GM12878 (cell line): Measurements from ENCODE around the gene PTPRD. TPM values are rescaled to one million over a fixed set of nuclear protein-coding genes. Genes with fewer than 3 reads are reported as not detected.

Experiments
- ATAC-seq: fragments of 200-7000 bp; cut with Tn5 transposase; 3 replicates; pipeline ENCODE4 v1.9.1; 2020; ENCODE audit warnings: mild to moderate bottlenecking, moderate library complexity
- BruUV-seq: library from RNA; stranded (reverse); fragments of 400-500 nt; replicated peaks from 2 replicates; lab custom pipeline; 2021; lab: Mats Ljungman, UMichigan
- CTCF ChIA-PET: fragments of 300-600 bp; sonication (Branson Sonifier 250); formaldehyde crosslinking; extraction: SDS; loops from one replicate; lab custom pipeline; 2021; ENCODE audit warnings: inconsistent platforms; lab: Yijun Ruan, JAX
- POLR2A ChIA-PET: fragments of 350-600 bp; formaldehyde crosslinking; extraction: SDS; loops from one replicate; lab custom pipeline; 2021; ENCODE audit warnings: inconsistent platforms; lab: Charles Lee
- RAD21 ChIA-PET: fragments of 300-600 bp; sonication (Branson Sonifier 250); formaldehyde crosslinking; loops from one replicate; lab custom pipeline; 2023; ENCODE audit warnings: antibody characterized with exemption; ENCODE audit not compliant: unreplicated experiment; lab: Charles Lee
- SMC1A ChIA-PET: fragments of 300-600 bp; sonication (Branson Sonifier 250); formaldehyde crosslinking; loops from one replicate; lab custom pipeline; 2023; ENCODE audit not compliant: unreplicated experiment, uncharacterized antibody; lab: Charles Lee
- DNase-seq: peaks from one replicate; pipeline ENCODE4 v3.0.0-alpha.2; 2011; ENCODE audit warnings: low read depth, low spot score
- FAIRE-seq: peaks from 3 replicates; lab custom pipeline; 2011; peaks lifted over from hg19 to GRCh38; lab: Jason Lieb, UNC
- H2AFZ ChIP-seq: 2 replicates; pipeline ENCODE4 v1.6.0; 2011; ENCODE audit warnings: low read depth, low read length, control low read depth; ENCODE audit not compliant: control insufficient read depth
- H3K27ac ChIP-seq: 2 replicates; pipeline ENCODE4 v1.5.1; 2011; ENCODE audit warnings: control low read depth; ENCODE audit not compliant: control insufficient read depth, insufficient read depth
- H3K27me3 ChIP-seq, 2 experiments: replicated peaks in 1 of 2; 2 replicates each; pipeline versions ENCODE4 v1.6.0 to v1.6.1; 2011; ENCODE audit warnings: low read length in 1 of 2; ENCODE audit not compliant: control insufficient read depth in 2 of 2, insufficient read depth in 2 of 2
- H3K36me3 ChIP-seq, 2 experiments: 2 replicates each; pipeline ENCODE4 v1.5.1; 2011; ENCODE audit warnings: low read length in 1 of 2; ENCODE audit not compliant: control insufficient read depth in 2 of 2, insufficient read depth in 2 of 2
- H3K4me1 ChIP-seq: 2 replicates; pipeline ENCODE4 v1.6.1; 2011; ENCODE audit warnings: mild to moderate bottlenecking, low read length, moderate library complexity, mixed read lengths; ENCODE audit not compliant: control insufficient read depth, insufficient read depth
- H3K4me2 ChIP-seq: 2 replicates; pipeline ENCODE4 v1.6.0; 2011; ENCODE audit warnings: control low read depth; ENCODE audit not compliant: control insufficient read depth, insufficient read depth
- H3K4me3 ChIP-seq: fragments of 200-600 bp; sonication (generic); 2 replicates; pipeline ENCODE4 v1.5.1; 2016
- H3K79me2 ChIP-seq: 2 replicates; pipeline ENCODE4 v1.6.0; 2011; ENCODE audit warnings: low read length; ENCODE audit not compliant: control insufficient read depth, insufficient read depth
- H3K9ac ChIP-seq: 2 replicates; pipeline ENCODE4 v1.8.0; 2011; ENCODE audit warnings: low read length, control low read depth, mixed read lengths; ENCODE audit not compliant: control insufficient read depth, insufficient read depth
- H3K9me3 ChIP-seq: replicated peaks from 3 replicates; pipeline ENCODE4 v1.5.1; 2011; ENCODE audit warnings: mild to moderate bottlenecking, low read length; ENCODE audit not compliant: control insufficient read depth, insufficient read depth
- H4K20me1 ChIP-seq: 2 replicates; pipeline ENCODE4 v1.6.0; 2011; ENCODE audit not compliant: control insufficient read depth, insufficient read depth
- CHD2 ChIP-seq: IDR thresholded peaks from 2 replicates; pipeline ENCODE4 v1.6.1; 2011; ENCODE audit warnings: low read depth, low read length, improper control_type of control experiment, borderline replicate concordance
- EED ChIP-seq: sonication (generic); IDR thresholded peaks from 2 replicates; pipeline ENCODE4 v1.6.1; 2016; ENCODE audit warnings: antibody characterized with exemption, low read depth
- EGR1 ChIP-seq, 2 experiments: IDR thresholded peaks; 1 replicate in 1 of 2; 2 replicates in 1 of 2; pipeline ENCODE4 v1.6.1; 2011 to 2012; ENCODE audit warnings: low read depth in 2 of 2, low read length in 2 of 2, borderline replicate concordance in 1 of 2, mild to moderate bottlenecking in 1 of 2, moderate library complexity in 1 of 2
- EP300 ChIP-seq, 2 experiments: fragments of 150-350 bp in 1 of 2; IDR thresholded peaks; 2 replicates each; pipeline ENCODE4 v1.6.1; 2011 to 2012; ENCODE audit warnings: low read depth in 2 of 2, low read length in 2 of 2, borderline replicate concordance in 1 of 2, improper control_type of control experiment in 1 of 2, inconsistent platforms in 1 of 2; ENCODE audit not compliant: control insufficient read depth in 1 of 2
- LARP7 ChIP-seq: fragments of 450-650 bp; IDR thresholded peaks from 2 replicates; pipeline ENCODE4 v1.6.1; 2017; ENCODE audit warnings: mild to moderate bottlenecking
- MEF2B ChIP-seq: fragments of 450-650 bp; IDR thresholded peaks from 2 replicates; pipeline ENCODE4 v1.6.1; 2018; ENCODE audit warnings: mild to moderate bottlenecking, moderate library complexity; ENCODE audit not compliant: partially characterized antibody, poor library complexity, severe bottlenecking
- TARDBP ChIP-seq: IDR thresholded peaks from 2 replicates; pipeline ENCODE4 v1.6.1; 2016; ENCODE audit warnings: borderline replicate concordance
- TCF12 ChIP-seq: IDR thresholded peaks from 2 replicates; pipeline ENCODE4 v1.6.1; 2011; ENCODE audit warnings: low read depth, mild to moderate bottlenecking, low read length
- YY1 ChIP-seq: IDR thresholded peaks from 2 replicates; pipeline ENCODE4 v1.6.1; 2011; ENCODE audit warnings: low read depth, mild to moderate bottlenecking, low read length
- WGBS: methylation state at CpG from one replicate; pipeline ENCODE4 v1.1.6; 2016; ENCODE audit warnings: low lambda C conversion rate; ENCODE audit not compliant: insufficient replicate concordance, insufficient coverage; ENCODE audit errors: missing lambda C conversion rate; 5-methylcytosine and 5-hydroxymethylcytosine counted together
- in situ Hi-C: fragments of 300-500 bp; cut with MboI; formaldehyde crosslinking; loops from 9 replicates; pipeline ENCODE4 v1.14.3; 2018; ENCODE audit warnings: mixed read lengths
- intact Hi-C: fragments of 100-400 bp; cut with micrococcal nuclease; formaldehyde crosslinking; loops from one replicate; pipeline ENCODE4 v1.14.2; 2022; ENCODE audit not compliant: unreplicated experiment
- polyA plus RNA-seq, 11 experiments: library from polyadenylated mRNA; depleted of rRNA in 4 of 11; unstranded in 6 of 11; stranded (reverse) in 5 of 11; fragments of >200 nt; fragmentation: Nextera tagmentation in 4 of 11; fragmentation: Illumina TruSeq in 1 of 11; extraction: Ambion mirVana in 4 of 11; extraction: Trizol in 1 of 11; gene quantifications; 1 replicate in 1 of 11; 2 replicates in 10 of 11; pipeline versions ENCODE4 v1.2.1 to v1.2.3, GENCODE V29; 2011 to 2016; ENCODE audit warnings: inconsistent platforms in 2 of 11, missing spikeins in 2 of 11, low read depth in 1 of 11
- total RNA-seq, 4 experiments: library from RNA; depleted of rRNA in 3 of 4; stranded (reverse); fragments of >200 nt in 3 of 4; fragmentation: Illumina TruSeq in 1 of 4; extraction: Trizol in 1 of 4; gene quantifications; 2 replicates each; pipeline versions ENCODE4 v1.2.1 to v1.2.3, GENCODE V29; 2013 to 2021
- TF ChIP-seq, protein P1 (sequence below): IDR thresholded peaks from 2 replicates; pipeline ENCODE4 v1.6.1; 2012; ENCODE audit warnings: low read length, inconsistent platforms
- TF ChIP-seq, protein P2 (sequence below): fragments of 450-650 bp; IDR thresholded peaks from 2 replicates; pipeline ENCODE4 v1.6.1; 2017; ENCODE audit warnings: mild to moderate bottlenecking, low read depth, inconsistent platforms; ENCODE audit not compliant: poor library complexity, severe bottlenecking

PTPRD gene
- total and polyA plus RNA-seq, 10 of the 15 experiments (the other 5 are each of a cell fraction or from before 2014, with no cell fraction given): under 0.01 to 0.05 (median 0.01) TPM; not detected in 7

DNA sequence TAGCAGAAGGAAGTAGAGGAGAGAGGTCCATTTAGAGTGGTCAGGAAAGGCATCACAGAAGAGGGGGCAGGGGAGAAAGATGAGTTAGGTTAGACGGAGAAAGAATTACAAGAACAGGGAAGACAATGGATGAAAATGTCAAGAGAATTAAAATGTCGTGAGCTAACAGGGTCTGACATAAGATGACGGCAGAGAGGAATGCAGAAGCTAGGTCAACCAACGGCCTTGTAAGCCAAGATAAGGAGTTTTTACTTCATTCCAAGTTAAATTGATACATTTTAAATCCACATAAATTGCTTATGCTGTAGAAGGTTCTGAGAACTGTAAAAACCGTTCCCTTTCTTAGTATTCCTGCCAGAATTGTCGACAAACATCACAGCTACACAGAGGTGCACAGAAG is 1916.3 kb downstream of the PTPRD start:
- no peak overlapping the region for H2AFZ ChIP-seq
- ChIA-PET RAD21 (no interaction called here), SMC1A (no interaction called here), POLR2A (no interaction called here)
- H3K4me2 ChIP-seq: no peak overlapping the region
- no peaks in the 10 kb centered on the region for H4K20me1 ChIP-seq
- H3K27ac ChIP-seq: no peak overlapping the region
- intact Hi-C loops (no loop called here), in situ Hi-C loops (no loop called here)
- H3K36me3 ChIP-seq: no peaks in the 10 kb centered on the region
- H3K9ac ChIP-seq: no peak overlapping the region
- no peaks in the 10 kb centered on the region for H3K4me1 ChIP-seq
- no peaks in the 10 kb centered on the region for H3K9me3 ChIP-seq
- TF ChIP-seq, protein P1, sequence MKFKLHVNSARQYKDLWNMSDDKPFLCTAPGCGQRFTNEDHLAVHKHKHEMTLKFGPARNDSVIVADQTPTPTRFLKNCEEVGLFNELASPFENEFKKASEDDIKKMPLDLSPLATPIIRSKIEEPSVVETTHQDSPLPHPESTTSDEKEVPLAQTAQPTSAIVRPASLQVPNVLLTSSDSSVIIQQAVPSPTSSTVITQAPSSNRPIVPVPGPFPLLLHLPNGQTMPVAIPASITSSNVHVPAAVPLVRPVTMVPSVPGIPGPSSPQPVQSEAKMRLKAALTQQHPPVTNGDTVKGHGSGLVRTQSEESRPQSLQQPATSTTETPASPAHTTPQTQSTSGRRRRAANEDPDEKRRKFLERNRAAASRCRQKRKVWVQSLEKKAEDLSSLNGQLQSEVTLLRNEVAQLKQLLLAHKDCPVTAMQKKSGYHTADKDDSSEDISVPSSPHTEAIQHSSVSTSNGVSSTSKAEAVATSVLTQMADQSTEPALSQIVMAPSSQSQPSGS: no peak
- TF ChIP-seq EED (no peak), LARP7 (no peak), EP300 (IDR thresholded peaks at IDR 0.05; ENCODE audit: borderline replicate concordance in 1 of 2, control insufficient read depth in 1 of 2, low read depth in 2 of 2, low read length in 2 of 2) (no peak)
- TF ChIP-seq, all 136 proteins: peak for 0
- 40% methylated on average over 6 of the region's 6 CpGs for WGBS
- Histone ChIP-seq H3K79me2 (no peaks in the 10 kb centered on the region), H3K4me3 (no peak overlapping the region), H3K27me3 (no peaks in the 10 kb centered on the region)
- no peak for FAIRE-seq
- no peak for DNase-seq
- no peak for ATAC-seq
- CTCF ChIA-PET: no interaction called here
- no TSS peak for BruUV-seq

DNA sequence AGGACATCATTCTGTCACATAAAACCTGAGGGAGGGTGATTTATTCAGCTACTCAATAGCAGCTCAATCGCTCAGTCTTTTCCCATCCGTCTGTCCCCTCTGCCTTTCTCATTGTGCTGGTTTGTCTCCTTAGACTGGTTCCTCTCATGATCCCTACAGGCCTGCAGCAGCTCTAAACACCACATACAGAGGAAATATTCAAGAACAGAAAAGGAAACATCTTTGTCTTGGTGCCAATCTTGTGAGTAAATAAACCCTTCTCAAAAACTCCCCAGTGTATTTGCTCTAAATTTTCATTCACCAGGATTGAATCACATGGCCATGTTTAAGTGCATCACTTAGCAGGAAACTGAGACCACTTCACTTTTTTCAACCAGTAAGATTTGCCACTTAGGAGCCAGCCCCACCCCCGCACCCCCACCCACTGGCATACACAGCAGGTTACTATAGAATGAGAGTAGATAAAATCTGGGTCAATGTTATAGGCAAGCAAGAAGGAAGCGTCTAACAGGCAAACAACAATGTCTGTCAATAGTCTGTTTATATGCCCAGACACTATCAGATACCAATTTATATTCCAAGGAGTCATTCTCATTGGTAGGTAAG is 1917.7 kb downstream of the PTPRD start:
- H3K27me3 ChIP-seq: no peaks in the 10 kb centered on the region
- H3K4me3 ChIP-seq: no peak overlapping the region
- H2AFZ ChIP-seq: no peak overlapping the region
- intact Hi-C loops: no loop called here
- H3K27ac ChIP-seq: no peak overlapping the region
- no peak for ATAC-seq
- FAIRE-seq: no peak
- ChIA-PET CTCF (no interaction called here), RAD21 (no interaction called here), POLR2A (no interaction called here), SMC1A (no interaction called here)
- TF ChIP-seq EGR1 (IDR thresholded peaks at IDR 0.05; ENCODE audit: borderline replicate concordance in 1 of 2, low read depth in 2 of 2, low read length in 2 of 2) (no peak), TARDBP (no peak), CHD2 (no peak), MEF2B (no peak), TCF12 (no peak), YY1 (no peak)
- TF ChIP-seq, protein P2, sequence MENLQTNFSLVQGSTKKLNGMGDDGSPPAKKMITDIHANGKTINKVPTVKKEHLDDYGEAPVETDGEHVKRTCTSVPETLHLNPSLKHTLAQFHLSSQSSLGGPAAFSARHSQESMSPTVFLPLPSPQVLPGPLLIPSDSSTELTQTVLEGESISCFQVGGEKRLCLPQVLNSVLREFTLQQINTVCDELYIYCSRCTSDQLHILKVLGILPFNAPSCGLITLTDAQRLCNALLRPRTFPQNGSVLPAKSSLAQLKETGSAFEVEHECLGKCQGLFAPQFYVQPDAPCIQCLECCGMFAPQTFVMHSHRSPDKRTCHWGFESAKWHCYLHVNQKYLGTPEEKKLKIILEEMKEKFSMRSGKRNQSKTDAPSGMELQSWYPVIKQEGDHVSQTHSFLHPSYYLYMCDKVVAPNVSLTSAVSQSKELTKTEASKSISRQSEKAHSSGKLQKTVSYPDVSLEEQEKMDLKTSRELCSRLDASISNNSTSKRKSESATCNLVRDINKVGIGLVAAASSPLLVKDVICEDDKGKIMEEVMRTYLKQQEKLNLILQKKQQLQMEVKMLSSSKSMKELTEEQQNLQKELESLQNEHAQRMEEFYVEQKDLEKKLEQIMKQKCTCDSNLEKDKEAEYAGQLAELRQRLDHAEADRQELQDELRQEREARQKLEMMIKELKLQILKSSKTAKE: no peak
- TF ChIP-seq, protein P1: no peak
- WGBS: 6% methylated on average over 4 of the region's 4 CpGs
- H3K4me1 ChIP-seq: no peaks in the 10 kb centered on the region
- H3K36me3 ChIP-seq: no peaks in the 10 kb centered on the region
- H3K4me2 ChIP-seq: no peak overlapping the region
- no TSS peak for BruUV-seq
- H3K79me2 ChIP-seq: no peaks in the 10 kb centered on the region
- H4K20me1 ChIP-seq: no peaks in the 10 kb centered on the region
- H3K9me3 ChIP-seq: no peaks in the 10 kb centered on the region
- no peak overlapping the region for H3K9ac ChIP-seq
- DNase-seq: no peak
- in situ Hi-C loops: no loop called here
